ENCODE measurements around the gene ZFAND6. TPM values are rescaled to one million over a fixed set of nuclear protein-coding genes. Genes with fewer than 3 reads are reported as not detected.

Gene ZFAND6
- total and polyA plus RNA-seq, 4 donors, result 47.6 to 102 (median 82.4) TPM

DNA sequence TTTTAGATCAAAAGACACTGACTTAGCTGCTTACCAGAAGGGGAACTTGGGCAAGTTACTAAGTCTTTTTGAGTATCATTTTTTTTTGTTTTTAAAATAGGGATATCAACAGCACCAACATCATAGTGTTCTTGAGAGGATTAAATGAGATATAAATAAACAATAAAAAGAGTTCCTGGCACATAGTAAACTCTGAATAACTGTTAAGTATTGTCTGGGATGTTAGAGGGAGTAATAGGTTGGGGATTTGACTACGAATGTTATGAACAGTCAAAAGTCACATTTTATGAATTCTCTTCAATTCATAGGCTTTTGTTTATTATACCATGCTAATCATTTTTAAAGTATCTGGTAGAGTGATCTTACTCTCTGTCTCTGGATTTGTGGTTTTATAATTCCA, 55.5 kb downstream of the ZFAND6 start:
- Histone ChIP-seq H3K4me1 (ENCODE audit: control insufficient read depth in 4 of 4, insufficient read depth in 4 of 4, low read length in 3 of 4) (peaks cover 0 to 16% (median 4%) of the 10 kb centered on the region in 4 donors), H3K27ac (ENCODE audit: low read depth in 1 of 2, low read length in 2 of 2) (no peak overlapping the region), H3K27me3 (ENCODE audit: control insufficient read depth in 4 of 4, insufficient read depth in 4 of 4, low read length in 3 of 4) (no peaks in the 10 kb centered on the region), H3K36me3 (ENCODE audit: control insufficient read depth in 4 of 4, insufficient read depth in 3 of 4, low read depth in 1 of 4, low read length in 3 of 4) (no peaks in the 10 kb centered on the region), H3K9me3 (ENCODE audit: control insufficient read depth in 4 of 4, low read length in 3 of 4) (no peaks in the 10 kb centered on the region), H3K4me3 (ENCODE audit: low read depth in 1 of 3, low read length in 3 of 3) (no peak overlapping the region), H3K9ac (ENCODE audit: low read depth in 1 of 2, low read length in 2 of 2) (no peak overlapping the region)
- no peak for DNase-seq (ENCODE audit: low spot score)
- no peak for TF ChIP-seq EGR1 (IDR thresholded peaks at IDR 0.05; ENCODE audit: low read depth in 2 of 2)
- TF ChIP-seq, protein P1, sequence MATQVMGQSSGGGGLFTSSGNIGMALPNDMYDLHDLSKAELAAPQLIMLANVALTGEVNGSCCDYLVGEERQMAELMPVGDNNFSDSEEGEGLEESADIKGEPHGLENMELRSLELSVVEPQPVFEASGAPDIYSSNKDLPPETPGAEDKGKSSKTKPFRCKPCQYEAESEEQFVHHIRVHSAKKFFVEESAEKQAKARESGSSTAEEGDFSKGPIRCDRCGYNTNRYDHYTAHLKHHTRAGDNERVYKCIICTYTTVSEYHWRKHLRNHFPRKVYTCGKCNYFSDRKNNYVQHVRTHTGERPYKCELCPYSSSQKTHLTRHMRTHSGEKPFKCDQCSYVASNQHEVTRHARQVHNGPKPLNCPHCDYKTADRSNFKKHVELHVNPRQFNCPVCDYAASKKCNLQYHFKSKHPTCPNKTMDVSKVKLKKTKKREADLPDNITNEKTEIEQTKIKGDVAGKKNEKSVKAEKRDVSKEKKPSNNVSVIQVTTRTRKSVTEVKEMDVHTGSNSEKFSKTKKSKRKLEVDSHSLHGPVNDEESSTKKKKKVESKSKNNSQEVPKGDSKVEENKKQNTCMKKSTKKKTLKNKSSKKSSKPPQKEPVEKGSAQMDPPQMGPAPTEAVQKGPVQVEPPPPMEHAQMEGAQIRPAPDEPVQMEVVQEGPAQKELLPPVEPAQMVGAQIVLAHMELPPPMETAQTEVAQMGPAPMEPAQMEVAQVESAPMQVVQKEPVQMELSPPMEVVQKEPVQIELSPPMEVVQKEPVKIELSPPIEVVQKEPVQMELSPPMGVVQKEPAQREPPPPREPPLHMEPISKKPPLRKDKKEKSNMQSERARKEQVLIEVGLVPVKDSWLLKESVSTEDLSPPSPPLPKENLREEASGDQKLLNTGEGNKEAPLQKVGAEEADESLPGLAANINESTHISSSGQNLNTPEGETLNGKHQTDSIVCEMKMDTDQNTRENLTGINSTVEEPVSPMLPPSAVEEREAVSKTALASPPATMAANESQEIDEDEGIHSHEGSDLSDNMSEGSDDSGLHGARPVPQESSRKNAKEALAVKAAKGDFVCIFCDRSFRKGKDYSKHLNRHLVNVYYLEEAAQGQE (IDR thresholded peaks at IDR 0.05), result no peak
- no peak for TF ChIP-seq RAD21 (IDR thresholded peaks at IDR 0.05)
- no peak for TF ChIP-seq GABPA (IDR thresholded peaks at IDR 0.05 in 1 of 2, conservative IDR thresholded peaks at IDR 0.05 in 1 of 2)
- TF ChIP-seq JUND (IDR thresholded peaks at IDR 0.05), result no peak
- no peak for TF ChIP-seq HNF4A (conservative IDR thresholded peaks at IDR 0.05)
- no peak for TF ChIP-seq ATF3 (IDR thresholded peaks at IDR 0.05)
- TF ChIP-seq RXRA (IDR thresholded peaks at IDR 0.05), result no peak
- TF ChIP-seq TAF1 (conservative IDR thresholded peaks at IDR 0.05), result no peak
- WGBS, result 83% methylated on average over 1 of the region's 1 CpG

GRCh38 chr15:80118956-80119355, 59.5 kb downstream of the ZFAND6 start:
- H3K27me3 ChIP-seq (ENCODE audit: control insufficient read depth in 4 of 4, insufficient read depth in 4 of 4, low read length in 3 of 4), result no peaks in the 10 kb centered on the region
- DNase-seq (ENCODE audit: low spot score), result no peak
- H3K27ac ChIP-seq (ENCODE audit: low read depth in 1 of 2, low read length in 2 of 2), result no peak overlapping the region
- peaks cover 0 to 7% (median 3%) of the 10 kb centered on the region in 4 donors for H3K4me1 ChIP-seq (ENCODE audit: control insufficient read depth in 4 of 4, insufficient read depth in 4 of 4, low read length in 3 of 4)
- no peak overlapping the region for H3K9ac ChIP-seq (ENCODE audit: low read depth in 1 of 2, low read length in 2 of 2)
- no peak overlapping the region for H3K4me3 ChIP-seq (ENCODE audit: low read depth in 1 of 3, low read length in 3 of 3)
- H3K36me3 ChIP-seq (ENCODE audit: control insufficient read depth in 4 of 4, insufficient read depth in 3 of 4, low read depth in 1 of 4, low read length in 3 of 4), result peaks cover 2 to 19% (median 9%) of the 10 kb centered on the region in 4 donors
- no peaks in the 10 kb centered on the region for H3K9me3 ChIP-seq (ENCODE audit: control insufficient read depth in 4 of 4, low read length in 3 of 4)
- 95% methylated on average over 2 of the region's 2 CpGs for WGBS
- TF ChIP-seq ATF3 (IDR thresholded peaks at IDR 0.05), result no peak
- TF ChIP-seq FOXA1 (IDR thresholded peaks at IDR 0.05), result no peak
- TF ChIP-seq, protein P2, sequence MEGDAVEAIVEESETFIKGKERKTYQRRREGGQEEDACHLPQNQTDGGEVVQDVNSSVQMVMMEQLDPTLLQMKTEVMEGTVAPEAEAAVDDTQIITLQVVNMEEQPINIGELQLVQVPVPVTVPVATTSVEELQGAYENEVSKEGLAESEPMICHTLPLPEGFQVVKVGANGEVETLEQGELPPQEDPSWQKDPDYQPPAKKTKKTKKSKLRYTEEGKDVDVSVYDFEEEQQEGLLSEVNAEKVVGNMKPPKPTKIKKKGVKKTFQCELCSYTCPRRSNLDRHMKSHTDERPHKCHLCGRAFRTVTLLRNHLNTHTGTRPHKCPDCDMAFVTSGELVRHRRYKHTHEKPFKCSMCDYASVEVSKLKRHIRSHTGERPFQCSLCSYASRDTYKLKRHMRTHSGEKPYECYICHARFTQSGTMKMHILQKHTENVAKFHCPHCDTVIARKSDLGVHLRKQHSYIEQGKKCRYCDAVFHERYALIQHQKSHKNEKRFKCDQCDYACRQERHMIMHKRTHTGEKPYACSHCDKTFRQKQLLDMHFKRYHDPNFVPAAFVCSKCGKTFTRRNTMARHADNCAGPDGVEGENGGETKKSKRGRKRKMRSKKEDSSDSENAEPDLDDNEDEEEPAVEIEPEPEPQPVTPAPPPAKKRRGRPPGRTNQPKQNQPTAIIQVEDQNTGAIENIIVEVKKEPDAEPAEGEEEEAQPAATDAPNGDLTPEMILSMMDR (IDR thresholded peaks at IDR 0.05; ENCODE audit: low read depth, low read length, missing input control), result no peak
- TF ChIP-seq FOXA2 (IDR thresholded peaks at IDR 0.05), result no peak
- TF ChIP-seq NR2F2 (IDR thresholded peaks at IDR 0.05), result no peak
- TF ChIP-seq YY1 (IDR thresholded peaks at IDR 0.05), result no peak
- TF ChIP-seq RXRA (IDR thresholded peaks at IDR 0.05), result no peak
- TF ChIP-seq EGR1 (IDR thresholded peaks at IDR 0.05; ENCODE audit: low read depth in 2 of 2), result no peak
- TF ChIP-seq, protein P1 (IDR thresholded peaks at IDR 0.05), result no peak
- TF ChIP-seq GABPA (IDR thresholded peaks at IDR 0.05 in 1 of 2, conservative IDR thresholded peaks at IDR 0.05 in 1 of 2), result no peak

Measured in liver (tissue), 9 donors.